GM23338 (cell line): ENCODE data around the gene NR4A2. TPM values are rescaled to one million over a fixed set of nuclear protein-coding genes. Genes with fewer than 3 reads are reported as not detected.

ENCODE experiments used
- ATAC-seq: fragments of 200-7000 bp; cut with Tn5 transposase; 3 replicates; pipeline ENCODE4 v1.9.1; 2020
- DNase-seq: peaks from one replicate; pipeline ENCODE4 v3.0.0-alpha.2; 2015; ENCODE audit warnings: low spot score
- H2AFZ ChIP-seq: fragments of 200-600 bp; sonication (generic); 2 replicates; pipeline ENCODE4 v1.8.0; 2016; ENCODE audit warnings: antibody characterized with exemption, mild to moderate bottlenecking, moderate library complexity
- H3F3A ChIP-seq: fragments of 200-600 bp; sonication (generic); replicated peaks from 2 replicates; pipeline ENCODE4 v1.8.0; 2017; ENCODE audit warnings: antibody characterized with exemption, mixed run types, low read depth
- H3K27ac ChIP-seq: fragments of 200-600 bp; sonication (generic); 2 replicates; pipeline ENCODE4 v1.6.1; 2016; ENCODE audit warnings: low read depth
- H3K27me3 ChIP-seq: fragments of 200-600 bp; sonication (generic); 2 replicates; pipeline ENCODE4 v1.8.0; 2016; ENCODE audit warnings: mild to moderate bottlenecking, mixed run types, moderate library complexity; ENCODE audit not compliant: insufficient read depth
- H3K36me3 ChIP-seq: fragments of 200-600 bp; sonication (generic); 2 replicates; pipeline ENCODE4 v1.8.0; 2016; ENCODE audit warnings: mild to moderate bottlenecking; ENCODE audit not compliant: insufficient read depth
- H3K4me1 ChIP-seq: fragments of 200-600 bp; sonication (generic); 2 replicates; pipeline ENCODE4 v1.8.0; 2016; ENCODE audit warnings: mild to moderate bottlenecking, moderate library complexity; ENCODE audit not compliant: insufficient read depth
- H3K4me2 ChIP-seq: fragments of 200-600 bp; sonication (generic); 2 replicates; pipeline ENCODE4 v1.7.1; 2017; ENCODE audit warnings: mixed run types
- H3K4me3 ChIP-seq: fragments of 200-600 bp; sonication (generic); 2 replicates; pipeline ENCODE4 v1.6.1; 2016; ENCODE audit warnings: mixed run types
- H3K79me2 ChIP-seq: fragments of 200-600 bp; sonication (generic); replicated peaks from 2 replicates; pipeline ENCODE4 v1.8.0; 2017; ENCODE audit warnings: mild to moderate bottlenecking; ENCODE audit not compliant: insufficient read depth
- H3K9me2 ChIP-seq: fragments of 200-600 bp; sonication (generic); 2 replicates; pipeline ENCODE4 v1.8.0; 2017; ENCODE audit not compliant: insufficient read depth
- H4K20me1 ChIP-seq: fragments of 200-600 bp; sonication (generic); replicated peaks from 2 replicates; pipeline ENCODE4 v1.8.0; 2017; ENCODE audit warnings: mild to moderate bottlenecking; ENCODE audit not compliant: insufficient read depth
- H3K27ac Mint-ChIP-seq: 2 replicates; pipeline ENCODE4 v1.8.0; 2020; ENCODE audit warnings: inconsistent platforms, mild to moderate bottlenecking, moderate library complexity, mixed read lengths
- H3K27me3 Mint-ChIP-seq: 3 replicates; pipeline ENCODE4 v1.8.0; 2022; ENCODE audit warnings: low read depth, mild to moderate bottlenecking, moderate library complexity, mixed read lengths, inconsistent platforms; ENCODE audit not compliant: insufficient read depth, poor library complexity
- H3K36me3 Mint-ChIP-seq: 3 replicates; pipeline ENCODE4 v1.8.0; 2021; ENCODE audit warnings: low read depth, mild to moderate bottlenecking, inconsistent platforms, moderate library complexity, mixed read lengths
- H3K4me1 Mint-ChIP-seq: 3 replicates; pipeline ENCODE4 v1.8.0; 2020; ENCODE audit warnings: mild to moderate bottlenecking, inconsistent platforms, mixed read lengths
- H3K4me3 Mint-ChIP-seq: 3 replicates; pipeline ENCODE4 v1.8.0; 2021; ENCODE audit warnings: moderate library complexity, mild to moderate bottlenecking, inconsistent platforms, mixed read lengths
- H3K9me3 Mint-ChIP-seq: 3 replicates; pipeline ENCODE4 v1.8.0; 2020; ENCODE audit warnings: moderate library complexity, mild to moderate bottlenecking, inconsistent platforms, mixed read lengths
- CREB1 ChIP-seq: fragments of 250-450 bp; sonication (Bioruptor Pico); IDR thresholded peaks from 2 replicates; pipeline ENCODE4 v1.5.0; 2020; ENCODE audit warnings: low read depth, mild to moderate bottlenecking, moderate library complexity
- CTCF ChIP-seq, 2 experiments: fragments of 200-600 bp in 1 of 2; sonication (generic) in 1 of 2; conservative IDR thresholded peaks; 2 replicates each; pipeline versions ENCODE4 v1.5.1 to v1.6.1; 2016 to 2017; ENCODE audit warnings: antibody characterized with exemption in 2 of 2, low read depth in 2 of 2, mild to moderate bottlenecking in 2 of 2, moderate library complexity in 1 of 2
- ETS1 ChIP-seq: IDR thresholded peaks from 2 replicates; pipeline ENCODE4 v1.6.1; 2016; ENCODE audit warnings: antibody characterized with exemption
- EZH2 ChIP-seq: fragments of 200-600 bp; sonication (generic); IDR thresholded peaks from one replicate; pipeline ENCODE4 v1.8.0; 2017; ENCODE audit warnings: antibody characterized with exemption, mild to moderate bottlenecking, low read depth; ENCODE audit not compliant: unreplicated experiment
- EZH2phosphoT487 ChIP-seq: fragments of 200-600 bp; sonication (generic); IDR thresholded peaks from one replicate; pipeline ENCODE4 v1.8.1; 2018; ENCODE audit warnings: antibody characterized with exemption; ENCODE audit not compliant: unreplicated experiment
- JUNB ChIP-seq: IDR thresholded peaks from one replicate; pipeline ENCODE4 v1.6.1; 2016; ENCODE audit warnings: antibody characterized with exemption; ENCODE audit not compliant: unreplicated experiment
- NANOG ChIP-seq: IDR thresholded peaks from 2 replicates; pipeline ENCODE4 v1.6.1; 2016; ENCODE audit warnings: antibody characterized with exemption, borderline replicate concordance
- POLR2AphosphoS5 ChIP-seq: IDR thresholded peaks from 2 replicates; pipeline ENCODE4 v1.6.1; 2016; ENCODE audit warnings: antibody characterized with exemption, low read depth
- REST ChIP-seq: IDR thresholded peaks from one replicate; pipeline ENCODE4 v1.6.1; 2018; ENCODE audit warnings: antibody characterized with exemption; ENCODE audit not compliant: unreplicated experiment
- STAT1 ChIP-seq: IDR thresholded peaks from one replicate; pipeline ENCODE4 v1.6.1; 2016; ENCODE audit warnings: antibody characterized with exemption; ENCODE audit not compliant: unreplicated experiment
- ZNF114 ChIP-seq: fragments of 250-450 bp; sonication (Bioruptor Pico); IDR thresholded peaks from 2 replicates; pipeline ENCODE4 v1.5.0; 2020; ENCODE audit warnings: mild to moderate bottlenecking, moderate library complexity
- ZNF331 ChIP-seq: fragments of 250-450 bp; sonication (Bioruptor Pico); IDR thresholded peaks from 2 replicates; pipeline ENCODE4 v1.5.0; 2020; ENCODE audit warnings: low read depth, mild to moderate bottlenecking, moderate library complexity
- ZNF462 ChIP-seq: fragments of 250-450 bp; sonication (Bioruptor Pico); IDR thresholded peaks from 2 replicates; pipeline ENCODE4 v1.5.0; 2020; ENCODE audit warnings: mild to moderate bottlenecking, moderate library complexity
- polyA plus RNA-seq: library from polyadenylated mRNA; unstranded; fragments of >200 nt; fragmentation: Nextera tagmentation; extraction: Ambion mirVana; gene quantifications from 2 replicates; pipeline ENCODE4 v1.2.1, GENCODE V29; 2016
- total RNA-seq: library from RNA; depleted of rRNA; stranded (reverse); fragments of >200 nt; shearing (Covaris generic); gene quantifications from 2 replicates; pipeline ENCODE4 v1.2.3, GENCODE V29; 2014

The NR4A2 gene
- total and polyA plus RNA-seq, 2 experiments from 2014 or later: 0.49 to 0.71 TPM

- H3K4me2 ChIP-seq: no peak overlapping the region
- no peaks in the 10 kb centered on the region for H3K79me2 ChIP-seq
- peaks cover 3% of the 10 kb centered on the region; the same call in 1 of the 2 replicates for H3K9me2 ChIP-seq
- DNase-seq (no peak), ATAC-seq (no peak)
- H3K27ac Mint-ChIP-seq: no peak overlapping the region
- H3K4me3 ChIP-seq: no peak overlapping the region
- H2AFZ ChIP-seq: no peak overlapping the region
- H3K36me3 ChIP-seq: no peaks in the 10 kb centered on the region
- H3F3A ChIP-seq: no peaks in the 10 kb centered on the region
- peaks cover 3% of the 10 kb centered on the region; the same call in 1 of the 3 replicates for H3K9me3 Mint-ChIP-seq
- no peaks in the 10 kb centered on the region for H4K20me1 ChIP-seq
- no peaks in the 10 kb centered on the region for H3K4me1 ChIP-seq
- no peak for TF ChIP-seq ZNF462
- no peak for TF ChIP-seq EZH2phosphoT487
- no peak for TF ChIP-seq ETS1
- no peak for TF ChIP-seq ZNF331 (CRISPR knock-in tag)
- no peak for TF ChIP-seq CREB1 (CRISPR knock-in tag)
- no peak for TF ChIP-seq REST
- TF ChIP-seq STAT1: no peak
- no peak for TF ChIP-seq CTCF (conservative IDR thresholded peaks at IDR 0.05; ENCODE audit: low read depth in 2 of 2)
- no peak for TF ChIP-seq POLR2AphosphoS5
- no peak for TF ChIP-seq NANOG
- no peak for TF ChIP-seq JUNB
- TF ChIP-seq ZNF114 (CRISPR knock-in tag): no peak
- no peak for TF ChIP-seq EZH2
- H3K27ac ChIP-seq: no peak overlapping the region
- H3K27me3 ChIP-seq: no peaks in the 10 kb centered on the region
- H3K4me3 Mint-ChIP-seq: no peak overlapping the region
- H3K36me3 Mint-ChIP-seq: no peaks in the 10 kb centered on the region
- no peaks in the 10 kb centered on the region for H3K4me1 Mint-ChIP-seq
- no peaks in the 10 kb centered on the region for H3K27me3 Mint-ChIP-seq
Measured at GRCh38 chr2:156352911-156353310, 20.4 kb upstream of the NR4A2 start.
